H9 (cell line): Measurements from ENCODE around the gene SERPINE2. TPM values are rescaled to one million over a fixed set of nuclear protein-coding genes. Genes with fewer than 3 reads are reported as not detected.

ENCODE experiments used
- DNase-seq: peaks from one replicate; pipeline ENCODE4 v3.0.0-alpha.2; 2017
- H2AFZ ChIP-seq: one replicate; pipeline ENCODE4 v1.6.1; 2013; ENCODE audit warnings: mild to moderate bottlenecking, low read length, control low read depth, moderate library complexity
- H2AK5ac ChIP-seq: 2 replicates; pipeline ENCODE4 v1.6.1; 2013; ENCODE audit warnings: low read length, control low read depth, mixed read lengths; ENCODE audit not compliant: insufficient read length
- H2BK120ac ChIP-seq: one replicate; pipeline ENCODE4 v1.6.1; 2013; ENCODE audit warnings: low read depth, mild to moderate bottlenecking, low read length, control low read depth, inconsistent platforms; ENCODE audit not compliant: poor library complexity, severe bottlenecking
- H2BK12ac ChIP-seq: 2 replicates; pipeline ENCODE4 v1.6.1; 2013; ENCODE audit warnings: low read length, control low read depth, mixed read lengths, low read depth; ENCODE audit not compliant: insufficient read length
- H2BK15ac ChIP-seq: 2 replicates; pipeline ENCODE4 v1.6.1; 2013; ENCODE audit warnings: low read depth, low read length, control low read depth
- H2BK20ac ChIP-seq: one replicate; pipeline ENCODE4 v1.6.1; 2013; ENCODE audit warnings: low read depth, mild to moderate bottlenecking, low read length, control low read depth, inconsistent platforms; ENCODE audit not compliant: poor library complexity, severe bottlenecking
- H2BK5ac ChIP-seq: 2 replicates; pipeline ENCODE4 v1.6.1; 2013; ENCODE audit warnings: low read length, control low read depth, mixed read lengths; ENCODE audit not compliant: insufficient read length
- H3K14ac ChIP-seq: 2 replicates; pipeline ENCODE4 v1.6.1; 2013; ENCODE audit warnings: low read length, control low read depth; ENCODE audit not compliant: insufficient read depth
- H3K18ac ChIP-seq: 2 replicates; pipeline ENCODE4 v1.6.1; 2013; ENCODE audit warnings: low read depth, mild to moderate bottlenecking, mixed read lengths, low read length, control low read depth; ENCODE audit not compliant: insufficient read length
- H3K23ac ChIP-seq: 2 replicates; pipeline ENCODE4 v1.6.1; 2013; ENCODE audit warnings: low read length, control low read depth, mixed read lengths, low read depth; ENCODE audit not compliant: insufficient read length
- H3K23me2 ChIP-seq: 2 replicates; pipeline ENCODE4 v1.6.1; 2013; ENCODE audit warnings: low read depth, mild to moderate bottlenecking, mixed read lengths, low read length, control low read depth; ENCODE audit not compliant: insufficient read length, poor library complexity, severe bottlenecking
- H3K27ac ChIP-seq: 2 replicates; pipeline ENCODE4 v1.5.1; 2013; ENCODE audit warnings: low read length, control low read depth, mixed read lengths, low read depth; ENCODE audit not compliant: insufficient read length
- H3K27me3 ChIP-seq: 2 replicates; pipeline ENCODE4 v1.6.1; 2013; ENCODE audit warnings: low read length, control low read depth, inconsistent platforms; ENCODE audit not compliant: insufficient read depth
- H3K4ac ChIP-seq: 2 replicates; pipeline ENCODE4 v1.6.1; 2013; ENCODE audit warnings: low read depth, mild to moderate bottlenecking, control low read depth, inconsistent platforms, low read length, moderate library complexity
- H3K4me1 ChIP-seq: 2 replicates; pipeline ENCODE4 v1.6.1; 2013; ENCODE audit warnings: low read length, control low read depth, inconsistent platforms; ENCODE audit not compliant: insufficient read depth
- H3K4me2 ChIP-seq: 2 replicates; pipeline ENCODE4 v1.6.1; 2013; ENCODE audit warnings: low read length, control low read depth, mixed read lengths; ENCODE audit not compliant: insufficient read length, insufficient read depth
- H3K56ac ChIP-seq: 2 replicates; pipeline ENCODE4 v1.6.1; 2013; ENCODE audit warnings: low read depth, mild to moderate bottlenecking, mixed read lengths, low read length, control low read depth; ENCODE audit not compliant: insufficient read length
- H3K79me1 ChIP-seq: 2 replicates; pipeline ENCODE4 v1.6.1; 2013; ENCODE audit warnings: low read depth, mild to moderate bottlenecking, moderate library complexity, low read length, control low read depth, inconsistent platforms; ENCODE audit not compliant: insufficient read depth, poor library complexity, severe bottlenecking
- H3K79me2 ChIP-seq: 2 replicates; pipeline ENCODE4 v1.6.1; 2013; ENCODE audit warnings: low read length, control low read depth, inconsistent platforms; ENCODE audit not compliant: insufficient read depth
- H3K9ac ChIP-seq: 2 replicates; pipeline ENCODE4 v1.6.1; 2013; ENCODE audit warnings: low read length, control low read depth, mixed read lengths; ENCODE audit not compliant: insufficient read length; ENCODE audit errors: extremely low read depth
- H3K9me3 ChIP-seq: one replicate; pipeline ENCODE4 v1.6.1; 2013; ENCODE audit warnings: low read depth, low read length, inconsistent platforms; ENCODE audit not compliant: control insufficient read depth
- H3T11ph ChIP-seq: one replicate; pipeline ENCODE4 v1.6.1; 2013; ENCODE audit warnings: mild to moderate bottlenecking, low read length, control low read depth, inconsistent platforms
- H4K20me1 ChIP-seq: one replicate; pipeline ENCODE4 v1.6.1; 2013; ENCODE audit not compliant: control insufficient read depth, insufficient read length, insufficient read depth
- H4K5ac ChIP-seq: 2 replicates; pipeline ENCODE4 v1.6.1; 2013; ENCODE audit warnings: low read depth, mild to moderate bottlenecking, mixed read lengths, low read length, control low read depth; ENCODE audit not compliant: insufficient read length
- H4K8ac ChIP-seq: replicated peaks from 2 replicates; pipeline ENCODE4 v1.6.1; 2013; ENCODE audit warnings: low read length, control low read depth, mixed read lengths, low read depth; ENCODE audit not compliant: insufficient read length
- H4K91ac ChIP-seq: 2 replicates; pipeline ENCODE4 v1.6.1; 2013; ENCODE audit warnings: low read depth, mild to moderate bottlenecking, moderate library complexity, mixed read lengths, low read length, control low read depth; ENCODE audit not compliant: insufficient read length
- H3K27ac Mint-ChIP-seq, 3 experiments: 2 replicates in 2 of 3; 3 replicates in 1 of 3; pipeline ENCODE4 v1.8.0; 2020 to 2021; ENCODE audit warnings: mixed read lengths in 3 of 3, mild to moderate bottlenecking in 1 of 3, moderate library complexity in 1 of 3
- H3K27me3 Mint-ChIP-seq: 2 replicates; pipeline ENCODE4 v1.8.0; 2021; ENCODE audit warnings: low read depth, mild to moderate bottlenecking, moderate library complexity, mixed read lengths
- H3K36me3 Mint-ChIP-seq, 3 experiments: 2 replicates in 2 of 3; 3 replicates in 1 of 3; pipeline ENCODE4 v1.8.0; 2020 to 2021; ENCODE audit warnings: low read depth in 3 of 3, mixed read lengths in 3 of 3; ENCODE audit not compliant: insufficient read depth in 1 of 3
- H3K4me1 Mint-ChIP-seq, 2 experiments: 2 replicates each; pipeline ENCODE4 v1.8.0; 2020; ENCODE audit warnings: mixed read lengths in 2 of 2
- H3K4me3 Mint-ChIP-seq, 2 experiments: 2 replicates in 1 of 2; 3 replicates in 1 of 2; pipeline ENCODE4 v1.8.0; 2020 to 2021; ENCODE audit warnings: mild to moderate bottlenecking in 2 of 2, mixed read lengths in 2 of 2, moderate library complexity in 1 of 2
- H3K9me3 Mint-ChIP-seq, 2 experiments: 2 replicates in 1 of 2; 3 replicates in 1 of 2; pipeline ENCODE4 v1.8.0; 2020; ENCODE audit warnings: mild to moderate bottlenecking in 2 of 2, mixed read lengths in 2 of 2, moderate library complexity in 1 of 2
- CTCF ChIP-seq: fragments of 200-600 bp; sonication (generic); conservative IDR thresholded peaks from 3 replicates; pipeline ENCODE4 v1.8.0; 2021; ENCODE audit warnings: antibody characterized with exemption, mild to moderate bottlenecking
- WGBS: extraction: QIAGEN DNeasy Blood & Tissue Kit; methylation state at CpG from one replicate; pipeline ENCODE4 v1.1.7; 2013; ENCODE audit warnings: missing lambda C conversion rate, low lambda C conversion rate, mixed read lengths; ENCODE audit not compliant: insufficient read length; ENCODE audit errors: extremely low coverage; 5-methylcytosine and 5-hydroxymethylcytosine counted together
- total RNA-seq: library from RNA; stranded (reverse); gene quantifications from 2 replicates; pipeline ENCODE4 v1.2.1, GENCODE V29; 2021

Gene SERPINE2
- total RNA-seq, 1 experiment from 2014 or later = 40.0 TPM

GRCh38 chr2:223972656-223973102, 66.4 kb downstream of the SERPINE2 start:
- Histone ChIP-seq H3K4ac (no peak overlapping the region), H3K79me2 (no peaks in the 10 kb centered on the region), H3K79me1 (no peaks in the 10 kb centered on the region), H2BK5ac (no peak overlapping the region), H3K27me3 (no peaks in the 10 kb centered on the region), H2BK120ac (no peak overlapping the region), H3K4me2 (no peak overlapping the region), H3K18ac (no peak overlapping the region), H3K14ac (no peak overlapping the region), H4K5ac (no peak overlapping the region), H2AFZ (no peak overlapping the region), H4K8ac (no peak overlapping the region), H3K9ac (no peak overlapping the region), H3K23me2 (no peaks in the 10 kb centered on the region), H3K56ac (no peak overlapping the region), H2BK15ac (no peak overlapping the region), H3K4me1 (no peaks in the 10 kb centered on the region), H2AK5ac (no peak overlapping the region), H3T11ph (no peak overlapping the region), H4K91ac (no peak overlapping the region), H2BK20ac (no peak overlapping the region), H3K9me3 (no peaks in the 10 kb centered on the region), H4K20me1 (no peaks in the 10 kb centered on the region), H3K23ac (no peak overlapping the region), H3K27ac (no peak overlapping the region), H2BK12ac (no peak overlapping the region)
- H3K4me3 Mint-ChIP-seq = no peak overlapping the region
- WGBS = no CpG with 5 or more reads among the region's 7 CpGs
- H3K9me3 Mint-ChIP-seq = no peaks in the 10 kb centered on the region
- DNase-seq = no peak
- H3K27ac Mint-ChIP-seq = no peak overlapping the region
- peaks cover 4 to 12% of the 10 kb centered on the region in 2 experiments; a peak in 3 of 4 replicates for H3K4me1 Mint-ChIP-seq
- no peak for TF ChIP-seq CTCF
- H3K27me3 Mint-ChIP-seq = no peaks in the 10 kb centered on the region; the same call in 1 of the 2 replicates
- H3K36me3 Mint-ChIP-seq = 0 out of 7 replicates have a peak, but pooled peaks cover 0 to 3% (median 0%) of the 10 kb centered on the region in 3 experiments
